Posterior cingulate gyrus (tissue), 11 donors: Measurements from ENCODE around the gene EN2.

ENCODE experiments used
- DNase-seq, 10 donors: peaks; one replicate each; pipeline versions ENCODE4 v3.0.0 to v3.0.0-alpha.2; 2020 to 2021; ENCODE audit warnings: mixed read lengths in 3 of 10
- intact Hi-C: fragments of 100-400 bp; cut with DNase I; formaldehyde crosslinking; loops from one replicate; pipeline ENCODE4 v1.15.1; 2023

EN2 gene

DNA sequence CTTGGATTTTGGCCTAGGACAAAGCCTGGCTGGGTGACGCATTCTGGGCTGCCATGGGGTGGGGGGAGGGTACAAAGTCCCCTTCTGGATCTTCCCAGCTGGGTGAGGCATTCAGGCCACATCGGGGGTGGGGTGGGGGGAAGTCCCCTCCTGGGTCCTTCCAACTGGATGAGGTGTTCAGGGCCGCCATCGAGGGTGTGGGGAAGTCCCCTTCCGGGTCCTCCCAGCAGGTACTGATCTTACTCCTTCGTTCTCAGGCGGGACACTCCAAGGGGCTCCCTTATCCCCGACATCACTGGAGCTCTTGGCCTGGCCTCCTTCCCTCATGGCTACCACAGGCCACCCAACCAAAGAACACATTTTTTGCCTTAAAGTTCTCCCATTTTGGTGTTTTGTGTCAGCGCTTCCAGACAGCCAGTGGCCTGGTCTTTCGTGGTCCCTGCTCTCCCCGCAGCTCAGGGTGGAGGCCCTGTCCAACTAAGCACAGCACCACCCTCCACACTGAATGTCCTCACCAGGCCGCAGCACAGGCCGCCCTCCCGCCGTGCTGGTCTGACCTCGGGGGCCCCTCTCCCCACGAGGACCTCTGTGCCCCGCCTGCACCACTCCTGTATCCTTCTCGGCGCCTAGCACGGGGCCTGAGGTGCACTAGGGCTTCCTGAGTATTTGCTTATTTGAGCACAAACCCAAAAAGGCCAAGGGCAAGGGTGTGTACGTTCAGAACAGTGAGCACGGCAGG, 38.5 kb downstream of the EN2 start:
- intact Hi-C loops, result no loop called here
- DNase-seq, result no peak

DNA sequence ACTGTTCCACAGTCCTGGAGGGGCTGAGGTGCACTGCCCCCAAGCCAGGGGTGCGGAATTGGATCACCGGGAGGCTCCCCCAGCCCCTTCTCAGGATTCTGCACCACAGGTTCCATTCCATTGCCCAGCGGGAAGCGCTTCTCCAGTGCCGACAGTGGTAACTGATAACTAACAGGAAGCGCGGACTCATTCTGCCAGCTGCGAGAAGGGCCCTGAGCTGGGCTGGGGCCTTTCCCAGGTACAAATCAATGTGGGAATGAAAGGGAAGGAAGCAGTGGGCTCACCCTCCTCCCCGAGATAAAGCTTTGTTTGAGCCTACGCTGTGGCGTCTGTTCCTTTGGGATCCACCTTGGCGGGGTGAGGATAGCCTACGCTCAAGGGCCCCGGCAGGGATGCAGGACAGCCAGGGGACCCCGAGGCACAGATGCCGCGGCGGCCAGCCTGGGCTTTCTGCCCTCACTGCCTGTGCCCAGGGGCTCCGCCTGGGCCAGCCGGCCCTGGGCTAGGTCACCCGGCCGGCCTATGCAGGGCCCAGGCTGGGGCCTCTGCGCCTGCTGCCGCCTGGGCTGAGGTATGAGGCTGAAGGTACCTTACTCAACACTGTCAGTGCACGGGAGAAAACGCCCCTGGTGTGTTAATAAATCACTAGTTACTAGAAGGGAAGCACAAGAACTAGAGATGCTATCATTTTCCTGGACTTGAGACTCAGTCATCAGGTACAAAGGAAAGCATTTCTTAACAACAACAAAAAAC, 39.4 kb downstream of the EN2 start:
- intact Hi-C loops, result no loop called here
- DNase-seq, result no peak

DNA sequence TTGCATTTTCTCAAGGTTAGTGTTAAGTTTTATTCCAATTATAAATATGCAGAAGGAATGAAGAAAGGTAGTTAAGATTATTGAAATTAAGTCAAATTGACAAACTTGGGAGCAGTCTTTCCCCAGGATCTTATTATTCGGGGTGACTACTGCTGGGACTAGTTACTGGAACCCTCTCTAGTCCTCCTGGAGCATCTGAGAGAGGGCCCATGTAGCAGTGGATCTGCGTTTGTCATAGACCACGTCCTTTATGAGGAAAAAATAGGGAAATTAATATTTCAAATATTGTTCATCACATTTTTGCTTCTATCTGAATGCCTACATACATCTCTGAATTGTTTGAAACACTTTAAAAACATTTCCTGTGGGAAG, 47.5 kb downstream of the EN2 start:
- intact Hi-C loops, result no loop called here

DNA sequence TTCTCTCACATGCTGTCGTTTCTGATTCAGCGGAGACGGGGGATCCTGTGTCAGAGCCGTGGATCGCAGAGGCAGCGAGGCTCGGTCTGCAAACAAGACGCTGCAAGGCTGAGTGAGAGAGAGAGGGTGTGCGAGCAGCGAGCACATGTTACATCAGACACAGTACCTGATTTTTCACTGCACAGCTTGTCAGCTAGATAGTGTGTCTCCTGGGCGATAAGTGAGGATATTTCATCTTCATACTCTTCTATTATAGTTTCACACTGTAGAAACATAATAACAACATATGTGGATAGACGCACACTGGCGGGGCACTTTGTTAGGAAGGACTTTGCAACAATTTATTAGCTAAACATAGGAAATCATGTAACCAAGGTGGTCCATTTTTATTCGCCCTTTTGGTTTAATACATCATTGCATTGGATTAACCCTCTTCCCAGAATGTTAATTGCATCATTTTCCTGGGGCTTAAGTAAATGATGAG, 49.0 kb downstream of the EN2 start:
- intact Hi-C loops, result no loop called here
- no peak for DNase-seq

More for the DNA sequence above, 47.5 kb downstream of the EN2 start:
- no peak for DNase-seq

DNA sequence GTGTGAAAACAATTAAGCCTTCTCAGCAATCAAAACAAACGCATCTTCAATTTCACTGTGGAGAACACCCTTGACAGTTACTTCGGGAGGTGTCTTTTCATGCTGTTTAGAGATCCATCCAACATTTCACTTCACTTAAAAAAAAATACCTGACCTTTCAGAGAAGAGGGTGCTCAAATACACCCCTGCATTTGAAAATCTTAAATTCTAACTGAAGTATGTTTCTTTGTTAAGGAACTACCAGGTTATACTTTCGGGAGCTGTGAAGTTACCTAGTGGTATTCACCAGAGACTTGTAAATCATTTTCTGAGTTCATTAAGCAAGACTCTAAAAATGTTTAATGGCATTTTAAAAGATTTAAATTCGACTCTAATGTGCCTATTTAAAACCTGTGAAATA, 49.6 kb downstream of the EN2 start:
- no peak for DNase-seq
- intact Hi-C loops, result no loop called here

DNA sequence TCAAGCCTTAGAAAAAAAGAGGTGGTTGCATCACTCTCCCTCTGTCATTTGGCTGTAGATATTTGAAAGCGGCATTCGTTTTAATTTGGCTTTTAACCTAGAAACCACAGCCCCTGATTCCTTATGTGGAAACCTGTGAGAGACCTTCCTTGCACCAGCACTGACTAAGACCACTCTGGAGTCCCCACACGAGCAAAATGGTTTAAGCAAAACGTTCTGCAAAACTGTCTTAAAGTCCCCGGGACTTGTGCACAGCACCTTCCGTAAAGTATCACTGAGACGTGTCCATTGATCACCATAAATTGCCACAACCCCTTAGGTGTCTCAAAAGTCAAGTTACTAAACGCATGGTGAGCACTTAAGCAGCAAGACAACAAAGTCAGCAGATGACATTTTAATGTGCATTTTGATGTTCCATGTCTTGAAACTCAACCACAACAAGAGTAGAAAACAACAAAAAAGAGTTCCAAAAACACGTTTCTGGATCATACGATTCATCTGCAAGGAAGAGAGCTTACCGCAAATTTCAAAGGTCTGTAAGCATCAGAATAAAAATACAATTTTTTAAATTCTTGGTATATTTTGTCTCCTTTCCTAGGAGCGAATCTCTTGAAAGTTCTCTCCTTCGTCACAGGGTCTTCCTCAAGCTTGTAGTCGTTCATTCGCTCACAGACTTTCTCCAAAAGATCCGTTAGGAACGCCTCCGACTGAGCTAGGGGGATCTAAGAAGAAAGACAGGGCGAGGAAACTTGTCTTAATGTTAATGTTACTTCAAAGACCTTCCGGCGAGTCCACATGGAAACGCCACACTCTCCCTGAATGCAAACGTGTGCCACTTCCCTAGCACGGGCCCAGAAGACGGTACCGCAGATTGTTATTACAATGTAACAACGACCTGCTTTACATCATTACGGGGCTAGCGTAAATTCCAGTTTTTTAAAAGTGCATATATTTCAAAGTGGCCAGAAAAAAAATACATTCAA, 50.7 kb downstream of the EN2 start:
- no peak for DNase-seq
- intact Hi-C loops, result no loop called here

DNA sequence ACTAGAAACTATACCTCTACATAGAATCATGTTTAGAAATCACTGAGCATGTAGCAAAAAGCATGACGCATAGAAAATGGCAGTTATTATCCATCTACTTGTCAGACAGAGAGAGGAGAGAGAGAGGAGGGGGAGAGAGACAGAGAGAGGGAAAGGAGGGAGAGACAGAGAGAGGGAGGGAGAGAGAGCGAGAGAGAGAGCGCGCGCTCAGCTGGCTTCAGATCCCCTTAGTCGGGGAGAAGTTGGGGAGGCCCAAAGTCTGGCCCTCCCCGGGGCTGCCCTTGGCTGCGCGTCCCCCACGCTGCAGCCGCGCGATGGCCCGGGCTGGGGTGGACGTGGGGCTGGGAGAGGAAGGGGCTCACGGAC, 51.4 kb downstream of the EN2 start:
- DNase-seq, result no peak
- intact Hi-C loops, result no loop called here

DNA sequence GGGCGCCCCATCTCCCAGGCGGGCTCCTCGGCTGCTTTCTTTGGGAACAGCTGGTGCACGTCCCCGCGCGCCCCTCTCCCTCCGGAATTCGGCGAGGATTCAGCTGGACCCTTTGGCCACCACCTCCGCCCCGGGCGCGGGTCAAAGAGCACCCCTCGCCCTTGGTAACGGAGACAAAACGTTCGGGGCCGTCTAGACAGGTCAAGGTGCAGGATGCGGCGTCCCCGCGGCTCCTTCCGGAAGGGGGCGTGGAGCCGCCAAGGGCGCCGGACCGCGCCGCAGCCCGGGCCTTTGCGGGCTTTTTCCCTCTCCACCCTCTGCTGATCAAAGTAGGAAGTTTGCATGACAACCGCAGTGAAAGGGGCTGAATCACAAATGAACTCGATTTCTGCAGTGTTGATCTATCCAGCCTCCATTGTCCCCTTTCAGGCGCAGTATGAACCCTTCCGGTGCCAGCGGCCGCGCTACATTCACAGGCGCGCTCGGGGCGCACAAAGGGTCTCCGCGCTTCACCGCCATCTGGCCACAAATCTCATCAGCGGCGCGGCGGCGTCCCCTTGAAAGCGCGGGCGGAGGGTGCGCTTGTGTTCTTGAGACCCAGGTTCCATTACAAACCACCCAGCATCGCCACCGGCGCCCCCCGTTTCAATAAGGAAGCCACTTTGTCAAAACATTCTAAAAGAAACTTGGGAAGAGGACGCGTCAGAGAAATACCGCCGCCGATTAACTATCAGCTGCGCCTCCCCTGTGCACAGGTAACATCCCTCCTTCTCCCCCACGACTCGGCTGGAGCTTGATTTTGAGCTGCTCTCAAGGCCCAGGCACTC, 52.0 kb downstream of the EN2 start:
- DNase-seq, result no peak
- intact Hi-C loops, result no loop called here

DNA sequence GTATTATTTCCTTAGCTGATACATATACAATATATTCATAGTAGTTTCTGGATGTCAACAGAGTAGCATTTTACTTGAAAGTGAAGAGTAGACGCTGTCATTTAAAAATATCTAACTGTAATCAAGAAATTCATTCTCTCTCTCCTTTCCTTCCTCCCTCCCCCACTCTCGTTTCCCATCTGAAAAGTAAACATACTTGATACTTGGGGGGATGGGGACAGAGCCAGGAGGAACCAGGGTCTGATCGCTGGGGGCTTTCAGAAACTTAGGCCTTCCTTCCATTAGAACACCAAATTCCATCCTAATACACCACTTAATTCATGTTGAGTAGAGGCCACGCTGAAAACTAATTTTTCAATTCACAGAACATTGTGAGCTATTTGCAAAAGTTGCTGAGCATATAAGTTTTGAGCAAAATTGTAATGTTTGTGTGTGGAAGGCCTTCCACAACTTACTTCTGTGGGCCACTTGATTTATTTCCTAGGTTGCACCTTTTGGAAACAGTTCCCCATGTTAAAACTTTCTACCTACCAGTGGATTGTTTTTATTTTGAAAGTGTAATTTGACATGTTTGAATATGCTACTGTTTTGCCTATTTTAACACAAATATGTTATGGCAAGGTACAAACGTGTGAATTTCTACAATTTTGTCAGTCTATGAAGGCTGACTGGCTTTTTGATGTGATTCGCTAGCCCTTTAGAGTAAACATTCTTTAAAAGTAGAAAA, 53.2 kb downstream of the EN2 start:
- no peak for DNase-seq
- intact Hi-C loops, result no loop called here

DNA sequence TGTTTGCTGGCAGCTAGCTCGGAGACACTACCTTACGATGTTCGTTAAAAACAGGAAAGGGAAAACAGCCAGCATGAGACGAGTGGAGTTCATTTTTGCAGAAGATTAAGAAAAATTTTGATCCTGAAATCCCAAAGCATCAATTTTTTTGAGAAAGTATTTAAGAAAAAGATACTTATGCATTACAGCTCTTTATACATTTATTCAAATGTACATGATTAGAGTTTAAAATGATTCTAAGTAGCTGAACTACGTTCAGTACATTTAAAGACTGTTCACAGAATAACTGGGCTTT, 53.7 kb downstream of the EN2 start:
- DNase-seq, result no peak
- intact Hi-C loops, result no loop called here

DNA sequence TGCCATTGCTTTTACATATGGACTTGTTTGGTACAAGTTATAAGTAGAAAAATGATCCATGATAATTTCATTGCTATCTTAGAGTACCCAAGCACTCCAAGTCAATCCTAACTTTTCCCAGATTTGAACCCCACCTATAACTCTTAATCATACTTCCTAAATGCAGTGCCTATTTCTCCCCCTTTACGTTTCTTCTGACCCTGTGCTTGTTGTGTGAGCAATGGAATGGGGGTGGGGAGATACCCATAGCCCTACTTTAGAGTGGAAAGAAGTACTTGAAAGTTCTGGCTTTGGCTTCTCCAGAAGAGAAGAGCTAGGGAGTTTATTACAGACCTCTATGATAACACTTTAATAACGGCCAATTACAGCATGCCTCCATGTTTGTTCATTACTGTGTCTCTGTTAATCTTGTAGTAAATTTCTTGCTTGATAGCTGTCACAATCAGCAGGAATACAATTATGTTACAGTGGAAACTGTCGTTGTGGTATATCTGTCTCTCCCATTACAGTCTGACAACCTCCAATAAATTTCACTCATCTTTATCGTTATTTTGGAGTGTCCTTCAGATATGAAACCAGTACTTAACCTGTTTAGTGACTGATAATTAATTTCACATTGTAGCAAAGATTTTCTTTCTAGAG, 54.4 kb downstream of the EN2 start:
- intact Hi-C loops, result no loop called here
- no peak for DNase-seq

DNA sequence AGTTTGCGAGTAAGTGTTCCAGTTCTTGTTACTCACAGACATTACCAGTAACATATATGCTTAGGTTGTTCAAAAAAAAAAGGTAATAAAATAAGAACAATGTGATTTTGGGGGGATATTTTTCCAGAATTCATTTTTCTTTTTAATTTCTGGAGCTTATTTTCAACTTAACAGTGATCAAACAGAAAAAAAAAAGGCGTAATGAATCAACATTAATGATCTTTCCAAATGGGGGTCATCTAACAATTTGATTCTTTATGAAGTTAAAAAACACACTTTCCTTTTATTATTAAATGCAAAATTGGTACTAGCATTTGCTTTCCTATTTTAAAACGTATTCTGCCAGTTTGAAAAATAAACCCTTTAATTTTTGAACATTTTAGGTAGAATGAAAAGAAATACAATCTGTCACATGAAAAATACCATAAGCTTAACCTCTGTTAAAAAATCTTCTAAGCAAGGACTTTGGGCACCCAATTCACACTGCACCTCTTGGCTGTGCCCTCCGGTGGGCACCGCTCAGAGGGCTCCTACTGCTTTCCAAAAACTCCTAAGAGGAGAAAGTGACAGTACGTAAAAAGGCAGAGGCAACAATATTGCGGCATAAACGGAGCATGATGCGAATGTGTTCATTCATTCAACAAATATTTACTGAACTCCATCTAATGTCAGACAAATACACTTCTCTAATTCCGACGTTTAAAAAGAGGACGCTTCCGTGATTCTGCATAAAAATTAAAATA, 55.8 kb downstream of the EN2 start:
- intact Hi-C loops, result no loop called here
- no peak for DNase-seq

DNA sequence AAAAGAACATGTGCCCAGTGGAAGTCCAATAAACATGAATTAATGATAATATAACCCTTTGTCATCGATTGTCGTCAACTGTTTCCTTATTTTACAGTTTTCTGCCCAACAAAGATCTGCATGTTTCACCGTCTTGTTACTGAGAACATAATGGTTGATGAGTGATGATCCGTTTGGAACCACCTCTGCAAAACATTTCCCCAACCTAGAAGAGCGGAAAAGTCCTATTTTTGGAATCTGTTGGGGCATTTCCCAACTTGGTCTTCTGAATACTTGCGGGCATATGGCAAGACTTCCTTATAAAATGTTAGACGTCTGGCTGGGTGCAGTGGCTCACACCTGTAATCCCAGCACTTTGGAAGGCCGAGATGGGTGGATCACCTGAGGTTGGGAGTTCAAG, 56.4 kb downstream of the EN2 start:
- no peak for DNase-seq
- intact Hi-C loops, result no loop called here
